ENCODE results near the gene LOXHD1.
A peak's percentile ranks its signal among the peaks of the same experiment; 100 is the strongest.

Gene LOXHD1

DNA sequence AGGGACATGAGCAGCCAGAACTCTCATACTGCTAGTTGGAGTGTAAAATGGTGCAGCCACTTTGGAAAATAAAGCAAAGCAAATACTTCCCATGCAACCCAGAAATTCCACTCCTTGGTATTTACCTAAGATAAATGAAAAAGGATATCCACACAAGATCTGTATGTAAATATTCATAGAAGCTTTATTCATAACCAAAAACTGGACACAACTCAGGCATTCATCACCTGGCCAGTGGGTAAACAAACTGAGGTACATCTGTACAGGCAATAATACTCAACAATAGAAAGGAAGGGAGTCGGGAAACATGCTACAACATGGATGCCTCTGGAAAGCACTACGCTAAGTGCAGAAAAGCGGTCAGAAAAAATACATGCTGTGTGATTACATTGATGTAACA lies 2.5 kb upstream of the LOXHD1 start:
- Histone ChIP-seq H3K4me1 (ENCODE audit: insufficient read depth, low read length) (peaks cover 5% of the 10 kb centered on the region; the same call in 1 of the 2 replicates), H3K9me3 (ENCODE audit: control insufficient read depth, insufficient read depth, low read length) (no peaks in the 10 kb centered on the region), H3K36me3 (ENCODE audit: insufficient read depth, low read length) (no peaks in the 10 kb centered on the region), H3K9ac (ENCODE audit: low read depth, low read length) (no peak overlapping the region)

DNA sequence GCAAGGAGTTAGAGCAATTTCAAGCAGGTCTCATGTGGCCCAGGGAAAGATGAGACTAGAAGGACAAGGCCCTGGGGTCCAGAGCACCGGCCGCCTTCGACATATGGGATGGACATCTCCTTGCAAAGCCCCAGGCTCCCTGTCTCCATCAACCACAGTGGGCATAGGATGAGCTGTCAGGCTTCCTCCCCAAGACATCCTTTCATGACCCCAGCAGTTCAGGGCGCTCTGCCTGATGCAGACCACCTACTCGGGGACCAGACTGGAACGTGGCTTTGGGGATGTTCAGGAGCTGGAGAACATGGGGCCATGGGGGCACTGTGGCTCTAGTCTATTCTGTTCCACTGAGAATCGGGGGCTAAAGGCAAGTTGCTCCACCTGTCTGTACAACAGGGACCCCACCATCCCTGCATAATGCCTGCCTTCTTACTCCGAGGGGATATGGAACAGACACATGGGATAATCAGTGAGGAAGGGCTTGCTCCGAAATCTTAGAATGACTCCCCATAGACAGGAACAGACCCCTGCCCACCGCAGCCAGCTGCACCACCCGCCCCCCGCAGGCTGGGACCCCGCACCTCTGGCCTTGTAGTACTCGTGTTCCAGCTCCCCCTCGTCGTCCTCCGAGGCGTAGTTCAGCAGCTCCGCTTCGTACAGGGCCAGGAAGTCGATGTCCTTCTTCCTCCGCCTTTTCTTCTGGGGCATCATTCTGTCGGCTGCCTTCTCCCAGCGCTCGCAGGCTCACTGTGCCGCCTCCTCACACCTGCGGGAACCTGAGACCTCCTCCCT lies 500 bp downstream of the LOXHD1 start:
- Histone ChIP-seq H3K9me3 (ENCODE audit: control insufficient read depth, insufficient read depth, low read length) (no peaks in the 10 kb centered on the region), H3K36me3 (ENCODE audit: insufficient read depth, low read length) (no peaks in the 10 kb centered on the region), H3K9ac (ENCODE audit: low read depth, low read length) (peak overlapping the region; percentile 64; the same call in 1 of the 2 replicates), H3K4me1 (ENCODE audit: insufficient read depth, low read length) (peaks cover 5% of the 10 kb centered on the region; the same call in 1 of the 2 replicates)

DNA sequence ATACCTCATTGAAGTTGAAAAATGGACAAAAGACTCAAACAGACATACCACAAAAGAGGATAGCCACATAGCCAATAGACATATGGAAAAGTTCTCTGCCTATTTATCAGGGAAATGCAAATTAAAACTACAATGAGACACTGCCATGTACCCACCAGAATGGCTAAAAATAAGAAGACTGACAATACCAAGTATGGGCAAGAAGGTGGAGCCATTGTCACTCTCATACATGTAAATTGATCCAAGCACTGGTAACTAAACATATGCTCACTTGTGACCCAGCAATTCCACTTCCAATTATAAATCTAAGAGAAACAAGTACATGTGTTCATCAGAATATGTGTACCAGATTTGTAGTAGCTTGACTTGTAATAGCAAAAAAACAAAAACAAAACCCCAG lies 4.6 kb downstream of the LOXHD1 start:
- no peaks in the 10 kb centered on the region for H3K4me1 ChIP-seq (ENCODE audit: insufficient read depth, low read length)
- no peaks in the 10 kb centered on the region for H3K36me3 ChIP-seq (ENCODE audit: insufficient read depth, low read length)
- H3K9me3 ChIP-seq (ENCODE audit: control insufficient read depth, insufficient read depth, low read length), result no peaks in the 10 kb centered on the region
- H3K9ac ChIP-seq (ENCODE audit: low read depth, low read length), result no peak overlapping the region

DNA sequence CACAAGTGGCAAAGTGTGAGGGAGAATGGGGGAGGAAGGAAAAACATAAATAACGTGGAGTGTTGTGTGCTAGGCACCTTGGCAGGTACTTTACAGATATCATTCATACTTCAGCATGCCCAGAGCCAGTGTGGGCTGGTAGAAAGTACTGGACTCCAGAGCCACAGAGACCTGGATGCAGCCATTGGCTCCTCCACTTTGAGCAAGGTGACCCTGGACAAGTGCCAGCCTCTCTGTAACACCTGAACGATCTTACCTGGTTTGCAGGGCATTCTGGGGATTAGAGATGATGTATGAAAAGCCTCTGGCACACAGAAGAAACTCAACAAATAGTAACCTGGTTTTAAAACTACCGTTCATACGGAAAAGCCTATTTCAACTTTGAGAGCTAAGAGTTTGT lies 6.3 kb downstream of the LOXHD1 start:
- H3K9ac ChIP-seq (ENCODE audit: low read depth, low read length), result no peak overlapping the region

DNA sequence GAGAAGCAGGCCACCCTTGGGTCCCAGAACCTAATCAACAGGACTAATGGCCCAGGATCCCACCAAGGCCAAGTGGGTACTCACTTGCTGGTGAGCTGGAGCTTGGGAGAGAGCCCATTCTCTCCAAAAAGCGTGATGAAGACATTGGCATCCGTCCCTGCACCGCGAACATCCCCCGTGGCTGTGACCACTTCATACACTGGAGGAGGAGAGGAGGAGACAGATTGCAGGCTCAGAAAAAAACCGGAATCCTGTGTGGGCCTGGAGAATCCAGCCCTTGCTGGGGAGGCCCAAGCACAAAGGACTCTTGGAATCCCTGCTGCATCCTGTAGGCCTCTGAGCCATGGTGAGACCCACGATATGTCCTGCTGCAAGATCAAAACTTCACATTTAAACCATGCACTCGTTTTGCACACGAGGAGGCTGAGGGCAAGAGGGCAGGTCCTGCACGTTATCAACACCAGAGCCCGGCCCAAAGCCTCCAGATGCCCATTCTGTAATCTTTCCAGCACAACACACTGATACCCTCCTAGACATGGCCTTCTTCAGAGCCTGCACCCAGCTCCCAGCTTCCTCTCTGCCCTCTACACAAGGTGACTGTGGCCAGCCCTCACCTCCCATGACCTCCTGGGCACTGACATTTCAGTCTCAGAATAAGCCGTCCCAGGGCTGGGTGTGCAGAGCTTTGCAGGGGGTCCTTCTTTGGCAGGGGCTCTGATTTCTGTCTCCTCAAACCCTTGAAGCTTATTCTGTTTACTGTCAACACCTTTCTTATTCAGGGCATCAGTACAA lies 7.8 kb downstream of the LOXHD1 start:
- no peaks in the 10 kb centered on the region for H3K36me3 ChIP-seq (ENCODE audit: insufficient read depth, low read length)
- no peaks in the 10 kb centered on the region for H3K9me3 ChIP-seq (ENCODE audit: control insufficient read depth, insufficient read depth, low read length)
- no peaks in the 10 kb centered on the region for H3K4me1 ChIP-seq (ENCODE audit: insufficient read depth, low read length)
- H3K9ac ChIP-seq (ENCODE audit: low read depth, low read length), result no peak overlapping the region

More for the DNA sequence above, 6.3 kb downstream of the LOXHD1 start:
- Histone ChIP-seq H3K4me1 (ENCODE audit: insufficient read depth, low read length) (no peaks in the 10 kb centered on the region), H3K36me3 (ENCODE audit: insufficient read depth, low read length) (no peaks in the 10 kb centered on the region), H3K9me3 (ENCODE audit: control insufficient read depth, insufficient read depth, low read length) (no peaks in the 10 kb centered on the region)

DNA sequence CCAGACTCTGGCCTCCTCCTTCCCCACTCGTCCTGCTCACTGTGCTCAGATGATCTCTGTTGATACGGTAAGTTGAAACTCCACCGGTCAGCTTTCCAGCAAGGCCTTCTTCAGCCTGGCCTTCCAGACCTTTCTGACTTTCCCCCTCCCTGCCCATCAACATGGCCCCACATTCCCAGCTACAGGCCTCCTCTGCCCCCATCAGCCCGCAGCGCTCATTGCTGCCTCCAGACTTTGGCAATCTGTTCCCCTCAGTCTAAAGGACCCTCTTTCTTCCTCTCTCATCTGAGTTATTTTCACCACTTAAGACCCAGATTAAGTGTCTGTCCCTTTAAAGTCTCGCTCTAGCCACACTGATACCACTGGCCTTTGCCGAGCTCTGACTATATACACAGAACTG lies 10.6 kb downstream of the LOXHD1 start:
- H3K36me3 ChIP-seq (ENCODE audit: insufficient read depth, low read length), result no peaks in the 10 kb centered on the region
- H3K9me3 ChIP-seq (ENCODE audit: control insufficient read depth, insufficient read depth, low read length), result no peaks in the 10 kb centered on the region
- H3K9ac ChIP-seq (ENCODE audit: low read depth, low read length), result no peak overlapping the region
- H3K4me1 ChIP-seq (ENCODE audit: insufficient read depth, low read length), result no peaks in the 10 kb centered on the region

DNA sequence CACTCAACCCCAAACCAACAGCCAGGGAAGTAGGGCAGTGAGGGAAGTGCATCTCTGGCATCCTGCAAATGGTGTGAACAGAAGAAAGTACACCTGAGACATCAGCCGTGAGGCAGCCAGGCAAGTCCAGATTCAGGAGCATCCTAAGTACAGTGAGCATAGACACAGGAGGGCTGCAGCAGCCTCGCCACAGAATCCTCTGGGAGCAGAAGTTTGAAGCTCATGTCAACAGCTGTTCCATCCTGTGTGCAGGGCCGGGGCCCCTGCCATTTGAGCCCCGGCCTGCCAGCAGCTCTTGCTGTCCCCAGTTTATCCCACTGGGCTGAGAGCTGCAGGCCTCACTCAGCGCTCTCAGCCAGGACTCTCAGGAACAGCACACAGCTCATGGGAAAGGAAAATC lies 14.5 kb downstream of the LOXHD1 start:
- no peaks in the 10 kb centered on the region for H3K36me3 ChIP-seq (ENCODE audit: insufficient read depth, low read length)
- no peaks in the 10 kb centered on the region for H3K4me1 ChIP-seq (ENCODE audit: insufficient read depth, low read length)
- no peak overlapping the region for H3K9ac ChIP-seq (ENCODE audit: low read depth, low read length)
- H3K9me3 ChIP-seq (ENCODE audit: control insufficient read depth, insufficient read depth, low read length), result no peaks in the 10 kb centered on the region

DNA sequence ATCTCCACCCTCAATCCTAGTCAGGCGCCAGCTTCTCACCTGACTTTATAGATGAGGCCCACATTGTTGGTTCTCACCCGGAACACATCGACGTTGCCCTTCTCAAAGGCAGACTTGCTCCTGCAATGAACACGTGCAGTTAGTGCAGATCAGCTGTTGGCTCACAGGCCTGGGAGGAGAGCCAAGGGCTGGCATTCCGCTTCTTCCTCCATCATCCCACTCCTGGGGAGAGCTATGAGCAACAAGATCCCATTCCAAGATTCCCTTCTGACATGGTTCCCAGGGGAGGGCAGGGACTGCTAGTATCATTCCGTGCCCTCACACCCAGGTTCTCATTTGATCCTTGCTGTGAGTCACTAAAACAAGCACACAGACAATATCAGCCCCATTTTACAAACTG lies 15.1 kb downstream of the LOXHD1 start:
- H3K9me3 ChIP-seq (ENCODE audit: control insufficient read depth, insufficient read depth, low read length), result no peaks in the 10 kb centered on the region

DNA sequence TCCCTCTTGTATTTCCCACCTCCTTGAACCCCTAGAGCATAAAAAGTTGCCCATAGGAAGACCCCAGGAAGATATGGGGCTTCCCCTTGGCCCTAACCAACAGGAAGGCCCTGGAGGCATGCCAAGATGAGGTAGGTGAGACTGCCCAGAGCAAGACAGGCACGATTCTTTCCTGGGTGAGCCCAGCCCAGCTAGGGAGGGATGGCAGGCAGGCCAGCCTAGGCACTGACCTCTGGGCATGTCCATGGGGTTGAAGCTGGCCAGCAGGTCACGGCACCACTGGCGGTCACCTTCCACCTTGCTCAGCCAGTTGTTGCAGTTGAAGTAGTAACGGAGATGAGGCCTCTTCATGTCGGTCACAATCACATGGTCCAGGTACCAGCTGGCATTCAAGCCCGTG lies 17.6 kb downstream of the LOXHD1 start:
- no peaks in the 10 kb centered on the region for H3K9me3 ChIP-seq (ENCODE audit: control insufficient read depth, insufficient read depth, low read length)
- no peak overlapping the region for H3K9ac ChIP-seq (ENCODE audit: low read depth, low read length)
- H3K4me1 ChIP-seq (ENCODE audit: insufficient read depth, low read length), result no peaks in the 10 kb centered on the region
- no peaks in the 10 kb centered on the region for H3K36me3 ChIP-seq (ENCODE audit: insufficient read depth, low read length)

More for the DNA sequence above, 15.1 kb downstream of the LOXHD1 start:
- Histone ChIP-seq H3K4me1 (ENCODE audit: insufficient read depth, low read length) (no peaks in the 10 kb centered on the region), H3K36me3 (ENCODE audit: insufficient read depth, low read length) (no peaks in the 10 kb centered on the region), H3K9ac (ENCODE audit: low read depth, low read length) (no peak overlapping the region)

DNA sequence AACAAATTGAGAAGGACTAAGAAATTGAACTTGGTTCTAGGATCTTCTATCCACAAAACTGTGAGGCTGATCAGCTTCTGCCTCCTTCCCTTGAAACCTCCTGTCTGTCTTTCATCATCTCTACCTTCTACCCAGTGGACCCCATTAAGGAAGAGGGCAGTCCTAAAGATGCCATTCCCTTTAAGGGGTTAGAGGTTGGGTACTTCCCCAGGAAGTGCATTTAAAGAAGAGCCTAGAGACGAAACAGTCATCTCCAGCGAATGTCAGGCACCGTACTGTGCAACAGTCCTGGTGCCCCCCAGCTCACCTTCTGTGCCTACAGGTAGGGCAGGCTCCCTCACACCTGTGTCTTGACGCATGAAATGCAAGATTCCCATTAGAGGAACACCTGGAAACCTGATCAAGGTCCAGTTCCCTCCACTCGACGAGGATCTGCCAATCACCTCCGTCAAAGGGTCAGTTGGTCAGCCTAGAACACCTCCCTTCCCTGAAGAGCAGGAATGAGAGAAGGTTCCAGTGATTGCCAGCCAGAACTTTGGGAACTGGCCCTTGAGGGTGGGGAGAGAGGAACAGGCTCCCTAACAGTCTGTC lies 20.9 kb downstream of the LOXHD1 start:
- Histone ChIP-seq H3K36me3 (ENCODE audit: insufficient read depth, low read length) (no peaks in the 10 kb centered on the region), H3K9ac (ENCODE audit: low read depth, low read length) (no peak overlapping the region), H3K4me1 (ENCODE audit: insufficient read depth, low read length) (no peaks in the 10 kb centered on the region), H3K9me3 (ENCODE audit: control insufficient read depth, insufficient read depth, low read length) (no peaks in the 10 kb centered on the region)

DNA sequence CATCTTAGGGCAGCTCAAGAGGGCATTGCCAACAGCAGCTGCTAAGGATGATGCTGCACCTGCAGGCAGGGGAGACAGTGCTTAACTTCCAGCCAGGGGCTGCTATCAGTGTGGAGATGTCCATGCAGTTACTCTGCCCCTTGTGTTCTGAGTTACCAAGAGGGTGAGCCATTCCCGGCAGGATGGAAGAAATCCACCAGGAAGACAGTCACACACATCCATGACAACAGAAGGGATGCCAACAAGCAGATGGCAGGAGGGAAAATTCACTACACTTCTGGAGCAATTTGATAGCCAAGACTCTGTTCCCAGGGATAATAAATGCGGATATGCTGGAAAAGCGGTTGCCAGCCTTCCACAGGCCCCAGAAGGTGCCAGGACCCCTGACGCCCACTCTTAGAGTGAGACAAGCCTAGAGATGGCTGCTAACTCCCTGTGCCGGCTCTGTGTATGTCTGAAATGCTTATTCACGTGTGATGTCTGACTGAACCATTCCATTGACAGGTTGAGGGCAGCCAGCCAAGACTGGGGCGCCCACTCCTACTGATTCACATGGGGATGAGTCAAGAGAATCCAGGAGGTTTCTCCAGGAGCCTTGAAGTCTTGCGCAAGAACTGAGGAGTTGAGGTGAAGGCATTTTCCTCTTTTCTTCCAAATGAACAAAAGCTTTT lies 24.5 kb downstream of the LOXHD1 start:
- Histone ChIP-seq H3K9me3 (ENCODE audit: control insufficient read depth, insufficient read depth, low read length) (no peaks in the 10 kb centered on the region), H3K4me1 (ENCODE audit: insufficient read depth, low read length) (no peaks in the 10 kb centered on the region), H3K36me3 (ENCODE audit: insufficient read depth, low read length) (no peaks in the 10 kb centered on the region), H3K9ac (ENCODE audit: low read depth, low read length) (no peak overlapping the region)

DNA sequence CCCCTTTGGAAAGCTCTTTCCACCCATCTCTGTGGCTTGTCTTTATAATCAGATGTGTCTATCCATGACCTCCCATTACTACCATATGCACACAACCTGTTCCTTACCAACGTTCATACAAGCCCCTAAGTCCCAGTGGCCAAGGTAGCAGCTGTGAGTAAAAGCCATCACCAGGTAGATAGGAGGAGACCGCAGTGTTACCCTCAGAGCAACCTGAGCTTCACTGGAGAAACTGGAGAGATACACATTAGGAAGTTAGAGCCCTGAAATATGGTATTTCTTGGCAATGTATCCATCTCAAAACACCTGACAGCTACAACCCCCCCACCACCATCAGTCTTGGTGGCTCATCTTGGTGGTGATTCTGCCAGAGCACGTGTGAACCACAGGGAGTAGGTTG lies 26.0 kb downstream of the LOXHD1 start:
- Histone ChIP-seq H3K4me1 (ENCODE audit: insufficient read depth, low read length) (no peaks in the 10 kb centered on the region), H3K9me3 (ENCODE audit: control insufficient read depth, insufficient read depth, low read length) (no peaks in the 10 kb centered on the region), H3K36me3 (ENCODE audit: insufficient read depth, low read length) (no peaks in the 10 kb centered on the region), H3K9ac (ENCODE audit: low read depth, low read length) (no peak overlapping the region)

DNA sequence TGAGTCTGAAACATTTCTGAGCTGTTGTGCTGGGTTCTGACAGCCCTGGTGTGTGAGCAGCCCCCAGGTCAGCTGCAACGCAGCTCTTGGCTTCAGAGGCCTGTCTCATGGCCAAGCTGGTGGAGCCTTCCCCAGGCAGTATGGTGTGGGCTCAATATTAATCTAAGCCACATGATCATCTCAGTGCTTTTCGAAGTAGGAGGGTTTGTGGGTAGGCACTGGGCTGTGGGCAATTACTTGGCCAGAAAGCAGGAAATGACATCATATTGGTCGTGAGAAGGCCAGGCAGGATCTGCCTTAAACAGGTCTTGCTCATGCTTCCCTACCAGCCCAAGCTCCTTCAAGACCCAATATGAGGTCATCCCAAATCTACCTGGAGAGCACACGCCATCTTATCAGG lies 26.9 kb downstream of the LOXHD1 start:
- no peak overlapping the region for H3K9ac ChIP-seq (ENCODE audit: low read depth, low read length)
- H3K36me3 ChIP-seq (ENCODE audit: insufficient read depth, low read length), result no peaks in the 10 kb centered on the region
- no peaks in the 10 kb centered on the region for H3K9me3 ChIP-seq (ENCODE audit: control insufficient read depth, insufficient read depth, low read length)
- no peaks in the 10 kb centered on the region for H3K4me1 ChIP-seq (ENCODE audit: insufficient read depth, low read length)

DNA sequence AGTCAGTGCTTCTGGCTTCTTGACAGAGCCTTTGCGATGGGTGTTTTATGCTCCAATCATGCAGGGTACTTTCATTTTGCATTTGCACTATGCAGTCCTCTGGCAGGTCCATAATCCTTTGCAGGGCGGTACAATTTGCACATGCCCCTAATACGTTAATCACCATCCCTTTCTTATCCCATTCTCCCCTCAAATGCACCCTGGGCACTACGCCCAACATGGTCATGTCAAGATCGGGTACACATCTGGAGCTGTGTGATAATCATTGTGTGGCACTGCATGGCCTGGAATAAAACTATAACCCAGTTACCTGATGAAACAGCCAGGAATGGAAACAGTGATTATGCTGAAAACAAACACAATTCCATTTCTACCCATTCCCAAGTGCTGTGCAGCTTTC lies 27.7 kb downstream of the LOXHD1 start:
- no peaks in the 10 kb centered on the region for H3K4me1 ChIP-seq (ENCODE audit: insufficient read depth, low read length)
- H3K9ac ChIP-seq (ENCODE audit: low read depth, low read length), result no peak overlapping the region
- no peaks in the 10 kb centered on the region for H3K36me3 ChIP-seq (ENCODE audit: insufficient read depth, low read length)
- H3K9me3 ChIP-seq (ENCODE audit: control insufficient read depth, insufficient read depth, low read length), result no peaks in the 10 kb centered on the region
